ENCODE measurements around the gene ADARB2. TPM values are rescaled to one million over a fixed set of nuclear protein-coding genes. Genes with fewer than 3 reads are reported as not detected.

ADARB2 gene
- total RNA-seq, 3 donors from 2014 or later = 0.31 to 4.2 TPM; not detected in 1

DNA sequence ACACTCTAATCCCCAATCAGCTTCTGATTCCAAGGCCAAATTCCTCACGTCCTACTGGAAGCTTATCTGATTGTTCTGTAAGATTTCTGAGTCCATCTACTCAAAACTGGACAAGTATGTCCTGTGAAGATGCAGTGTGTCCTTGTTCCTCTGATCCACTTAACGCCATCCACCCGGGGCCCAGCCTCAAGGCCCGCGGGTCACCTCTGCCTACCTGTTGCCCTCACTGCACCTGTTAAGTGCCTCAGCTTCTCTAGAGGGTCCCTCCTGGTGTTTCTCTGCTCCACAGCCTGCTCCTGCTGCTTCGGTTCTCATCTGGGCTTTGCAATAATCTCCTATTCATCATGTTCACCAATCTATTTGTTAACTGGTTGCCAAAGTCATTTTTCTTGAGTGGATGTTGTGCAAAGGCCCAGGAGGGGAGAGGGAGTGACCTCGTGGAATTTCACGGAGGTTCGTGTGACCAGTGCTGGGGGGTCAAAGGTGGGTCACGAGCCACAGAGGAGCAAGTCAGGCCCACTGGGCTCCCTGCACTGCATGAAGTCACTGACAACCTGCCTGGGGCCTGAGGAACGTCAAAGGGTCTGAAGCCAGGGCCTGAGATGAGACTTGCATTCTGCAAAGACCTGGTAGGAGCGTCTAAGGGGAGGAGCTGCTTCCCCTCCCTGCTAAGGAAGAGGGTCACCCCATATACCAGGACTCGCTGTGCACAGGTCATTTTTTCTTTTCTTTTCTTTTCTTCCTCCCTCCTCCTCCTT is 343.0 kb downstream of the ADARB2 start:
- intact Hi-C loops (cut with DNase I, micrococcal nuclease) = no loop called here
- H3K9me3 ChIP-seq = no peaks in the 10 kb centered on the region
- no peak overlapping the region for H3K4me3 ChIP-seq
- ATAC-seq (no peak), DNase-seq (no peak)
- H3K36me3 ChIP-seq (ENCODE audit: low read depth) = no peaks in the 10 kb centered on the region
- no peaks in the 10 kb centered on the region for H3K4me1 ChIP-seq (ENCODE audit: low read depth)
- TF ChIP-seq, protein P1, sequence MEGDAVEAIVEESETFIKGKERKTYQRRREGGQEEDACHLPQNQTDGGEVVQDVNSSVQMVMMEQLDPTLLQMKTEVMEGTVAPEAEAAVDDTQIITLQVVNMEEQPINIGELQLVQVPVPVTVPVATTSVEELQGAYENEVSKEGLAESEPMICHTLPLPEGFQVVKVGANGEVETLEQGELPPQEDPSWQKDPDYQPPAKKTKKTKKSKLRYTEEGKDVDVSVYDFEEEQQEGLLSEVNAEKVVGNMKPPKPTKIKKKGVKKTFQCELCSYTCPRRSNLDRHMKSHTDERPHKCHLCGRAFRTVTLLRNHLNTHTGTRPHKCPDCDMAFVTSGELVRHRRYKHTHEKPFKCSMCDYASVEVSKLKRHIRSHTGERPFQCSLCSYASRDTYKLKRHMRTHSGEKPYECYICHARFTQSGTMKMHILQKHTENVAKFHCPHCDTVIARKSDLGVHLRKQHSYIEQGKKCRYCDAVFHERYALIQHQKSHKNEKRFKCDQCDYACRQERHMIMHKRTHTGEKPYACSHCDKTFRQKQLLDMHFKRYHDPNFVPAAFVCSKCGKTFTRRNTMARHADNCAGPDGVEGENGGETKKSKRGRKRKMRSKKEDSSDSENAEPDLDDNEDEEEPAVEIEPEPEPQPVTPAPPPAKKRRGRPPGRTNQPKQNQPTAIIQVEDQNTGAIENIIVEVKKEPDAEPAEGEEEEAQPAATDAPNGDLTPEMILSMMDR (IDR thresholded peaks at IDR 0.05) = no peak

DNA sequence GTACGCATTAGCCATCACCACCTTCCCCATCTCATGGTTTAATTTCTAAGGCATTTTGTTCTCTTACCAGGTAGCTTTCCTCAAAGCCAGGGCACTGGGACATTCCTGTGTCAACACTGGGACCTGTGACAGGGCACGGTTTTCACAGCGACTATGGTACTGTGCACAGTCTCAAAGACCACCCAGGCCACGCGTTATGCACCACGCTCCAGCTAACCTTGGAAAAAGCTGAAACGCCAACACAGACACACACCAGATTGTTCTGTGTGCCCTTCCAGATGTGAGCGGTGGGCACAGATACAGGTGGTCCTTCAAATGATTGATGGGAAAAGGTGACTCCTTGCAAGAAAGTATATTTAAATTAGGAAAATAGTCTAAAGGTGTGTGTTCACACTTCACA is 343.8 kb downstream of the ADARB2 start:
- intact Hi-C loops (cut with DNase I, micrococcal nuclease) = no loop called here

DNA sequence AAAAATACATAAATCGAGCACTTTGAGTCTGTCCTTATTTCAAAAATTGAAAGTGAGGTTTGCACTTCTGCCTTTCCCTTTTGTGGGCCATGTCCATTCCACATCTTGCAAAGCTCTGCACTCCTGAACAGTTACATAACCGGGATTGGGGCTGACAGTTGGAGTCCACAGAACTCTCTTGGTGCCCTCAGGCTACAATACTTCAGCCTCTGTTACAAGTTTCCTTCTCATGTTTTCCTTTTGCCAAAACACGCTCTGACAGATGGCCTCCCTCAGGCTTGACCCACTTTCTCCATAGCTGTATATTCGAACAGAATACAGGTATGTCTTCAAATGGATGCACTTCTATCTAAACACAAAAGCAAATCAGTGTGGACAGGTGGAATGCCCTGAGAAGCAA is 345.2 kb downstream of the ADARB2 start:
- intact Hi-C loops (cut with DNase I, micrococcal nuclease) = no loop called here
- no peak for DNase-seq
- Histone ChIP-seq H3K36me3 (ENCODE audit: low read depth) (no peaks in the 10 kb centered on the region), H3K9me3 (no peaks in the 10 kb centered on the region), H3K4me3 (no peak overlapping the region), H3K4me1 (ENCODE audit: low read depth) (no peaks in the 10 kb centered on the region)
- ATAC-seq = no peak
- TF ChIP-seq, protein P1 (IDR thresholded peaks at IDR 0.05) = no peak

More for the DNA sequence above, 343.8 kb downstream of the ADARB2 start:
- Histone ChIP-seq H3K9me3 (no peaks in the 10 kb centered on the region), H3K36me3 (ENCODE audit: low read depth) (no peaks in the 10 kb centered on the region), H3K4me1 (ENCODE audit: low read depth) (no peaks in the 10 kb centered on the region), H3K4me3 (no peak overlapping the region)
- TF ChIP-seq, protein P1 (IDR thresholded peaks at IDR 0.05) = no peak
- DNase-seq = no peak
- ATAC-seq = no peak

DNA sequence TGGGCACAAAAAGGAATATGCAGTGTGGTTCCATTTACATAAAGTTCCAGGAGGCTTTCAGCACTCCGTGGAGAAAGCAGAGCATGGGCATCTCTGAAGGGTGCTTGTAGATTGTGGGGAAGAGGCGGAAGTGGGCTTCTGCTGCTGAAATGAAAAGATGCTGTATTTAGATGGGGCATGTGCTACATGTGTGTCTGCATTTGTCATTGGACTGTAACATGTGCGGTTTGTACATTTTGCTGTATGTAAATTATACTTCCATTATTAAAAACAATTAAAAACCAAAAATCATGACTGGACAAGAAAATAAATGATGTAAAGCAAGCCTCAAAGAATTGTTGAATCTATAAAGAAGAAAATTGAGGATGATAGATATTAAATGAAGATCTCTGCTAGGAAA is 347.1 kb downstream of the ADARB2 start:
- Histone ChIP-seq H3K4me3 (no peak overlapping the region), H3K36me3 (ENCODE audit: low read depth) (no peaks in the 10 kb centered on the region), H3K4me1 (ENCODE audit: low read depth) (no peaks in the 10 kb centered on the region), H3K9me3 (no peaks in the 10 kb centered on the region)
- no peak for ATAC-seq
- DNase-seq = no peak
- TF ChIP-seq, protein P1 (IDR thresholded peaks at IDR 0.05) = no peak
- intact Hi-C loops (cut with DNase I, micrococcal nuclease) = no loop called here

DNA sequence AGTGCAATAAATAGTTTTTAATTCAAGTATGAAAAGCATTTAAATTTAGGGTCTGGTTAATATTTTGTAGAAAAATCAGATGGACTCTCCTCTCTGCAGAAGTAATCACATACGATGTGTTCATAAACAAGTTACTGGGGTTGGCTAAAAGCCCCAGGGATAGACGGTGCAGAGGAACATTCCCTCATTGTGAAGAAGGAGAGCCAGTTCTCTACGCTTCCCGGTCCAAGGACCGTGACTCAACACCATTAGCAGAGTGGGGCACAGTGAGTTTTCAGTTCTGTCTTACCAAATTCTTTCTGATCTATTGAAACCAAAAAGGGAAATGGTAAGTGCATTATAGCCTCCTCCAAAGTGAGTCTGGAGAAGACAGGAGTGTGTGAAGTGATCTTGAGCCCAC is 353.3 kb downstream of the ADARB2 start:
- intact Hi-C loops (cut with DNase I, micrococcal nuclease) = no loop called here
- no peaks in the 10 kb centered on the region for H3K36me3 ChIP-seq (ENCODE audit: low read depth)
- no peak for DNase-seq

More for the DNA sequence above, 353.3 kb downstream of the ADARB2 start:
- TF ChIP-seq, protein P1 (IDR thresholded peaks at IDR 0.05) = no peak
- no peak for ATAC-seq
- Histone ChIP-seq H3K4me1 (ENCODE audit: low read depth) (no peaks in the 10 kb centered on the region), H3K9me3 (no peaks in the 10 kb centered on the region), H3K4me3 (no peak overlapping the region)
